GM12873 (cell line): ENCODE measurements around the gene KIF26A.

Source experiments
- CTCF ChIP-seq: IDR thresholded peaks from 2 replicates; pipeline ENCODE4 v1.5.1; 2012; ENCODE audit warnings: low read depth, mild to moderate bottlenecking, moderate library complexity, low read length, control low read depth; ENCODE audit not compliant: insufficient read depth; ENCODE audit errors: missing control alignments

The KIF26A gene

DNA sequence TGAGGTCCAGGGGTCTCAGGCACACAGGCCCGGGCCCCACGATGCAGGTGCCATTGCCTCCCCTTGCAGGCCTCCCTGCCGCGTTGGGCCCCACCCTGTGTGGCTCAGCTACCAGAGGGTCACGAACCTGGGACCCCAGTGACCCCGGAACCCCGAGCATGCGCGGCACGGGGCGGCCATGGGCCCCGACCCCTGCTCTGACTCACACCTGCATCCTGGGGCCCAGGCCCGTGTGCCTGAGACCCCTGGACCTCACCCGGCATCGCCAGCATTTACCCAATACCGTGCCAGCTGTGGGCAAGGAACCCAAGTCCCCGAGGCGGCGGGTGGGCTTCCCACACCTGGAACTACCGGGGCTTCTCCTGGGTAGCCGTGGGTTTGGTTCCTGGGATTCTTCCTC lies 25.2 kb downstream of the KIF26A start:
- TF ChIP-seq CTCF = no peak

GRCh38 chr14:104164041-104164440 lies 25.7 kb downstream of the KIF26A start:
- TF ChIP-seq CTCF = no peak

DNA sequence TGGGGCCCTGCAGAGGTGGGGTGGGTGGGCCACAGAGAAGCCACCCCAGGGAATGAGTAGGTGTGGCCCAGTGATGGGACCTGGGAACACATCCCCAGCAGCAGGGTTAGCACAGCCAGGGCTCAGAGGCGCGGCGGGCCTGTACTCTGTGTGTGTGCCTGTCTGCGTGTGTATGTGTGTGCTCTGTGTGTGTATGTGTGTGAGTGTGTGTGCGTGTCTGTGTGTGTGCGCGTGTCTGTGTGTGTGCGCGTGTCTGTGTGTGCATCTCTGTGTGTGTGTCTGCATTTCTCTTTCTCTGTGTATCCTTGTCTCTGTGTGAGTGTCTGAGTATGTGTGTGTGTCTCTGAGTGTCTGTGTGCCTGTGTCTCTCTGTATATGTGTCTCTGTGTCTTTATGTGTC lies 26.1 kb downstream of the KIF26A start:
- TF ChIP-seq CTCF = no peak

DNA sequence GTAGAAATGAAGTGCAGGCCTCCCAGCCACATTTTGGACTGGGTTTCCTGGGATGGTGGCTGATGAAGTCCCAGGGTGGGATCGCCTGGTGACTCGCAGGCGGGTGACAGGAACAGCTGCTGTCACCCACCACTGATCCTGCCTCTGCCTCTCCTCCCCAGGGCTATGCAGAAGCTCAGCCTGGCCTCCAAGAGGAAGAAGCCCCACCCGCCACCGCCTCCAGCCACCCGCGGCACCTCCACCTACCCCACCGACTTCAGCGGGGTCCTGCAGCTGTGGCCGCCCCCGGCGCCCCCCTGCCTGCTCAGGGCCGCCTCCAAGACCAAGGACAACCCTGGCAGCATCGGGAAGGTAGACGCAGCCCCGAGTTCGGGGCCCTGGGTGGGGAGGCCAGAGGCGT lies 28.3 kb downstream of the KIF26A start:
- TF ChIP-seq CTCF = no peak

DNA sequence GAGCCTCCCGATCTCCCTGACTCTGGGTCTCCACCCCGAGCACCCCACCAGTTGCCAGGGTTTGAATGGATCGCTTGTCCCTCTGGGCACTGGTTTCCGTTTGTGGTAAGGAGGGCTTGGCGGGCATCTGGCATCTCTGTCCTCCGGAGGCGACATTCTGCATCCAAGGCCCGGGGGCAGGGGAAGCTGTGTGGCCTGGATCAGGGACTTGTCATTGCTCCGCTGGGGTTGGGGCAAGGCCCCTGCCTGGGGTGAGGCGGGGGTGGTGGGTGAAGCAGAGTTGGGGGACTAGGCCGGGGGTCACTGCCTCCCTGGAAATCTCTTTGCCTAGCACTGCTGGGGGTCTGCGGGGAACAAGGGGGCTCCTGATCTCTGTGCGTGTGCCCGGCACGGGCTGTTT lies 30.2 kb downstream of the KIF26A start:
- TF ChIP-seq CTCF = no peak

GRCh38 chr14:104169005-104169698 lies 30.8 kb downstream of the KIF26A start:
- no peak for TF ChIP-seq CTCF

GRCh38 chr14:104169699-104170479 lies 31.5 kb downstream of the KIF26A start:
- no peak for TF ChIP-seq CTCF
